Measurements from ENCODE around the gene TTR. TPM values are rescaled to one million over a fixed set of nuclear protein-coding genes. Genes with fewer than 3 reads are reported as not detected.

Gene TTR
- total RNA-seq, 2 experiments from 2014 or later = not detected

- Histone ChIP-seq H3K9me3 (ENCODE audit: control insufficient read depth in 1 of 2, insufficient read depth in 1 of 2, low read length in 2 of 2) (no peaks in the 10 kb centered on the region), H3K4me3 (ENCODE audit: low read length) (no peak overlapping the region), H3K27me3 (ENCODE audit: control insufficient read depth in 1 of 2, insufficient read depth in 2 of 2, low read length in 2 of 2) (peaks cover 0 to 4% of the 10 kb centered on the region in 2 experiments), H3K36me3 (ENCODE audit: insufficient read depth, low read length) (no peaks in the 10 kb centered on the region), H3K27ac (ENCODE audit: low read depth in 1 of 2, low read length in 2 of 2) (no peak overlapping the region), H3K4me1 (ENCODE audit: insufficient read depth, low read length) (peaks cover 4% of the 10 kb centered on the region)
- H3K36me3 Mint-ChIP-seq (ENCODE audit: low read depth) = no peaks in the 10 kb centered on the region
- POLR2A ChIA-PET = no interaction called here
- DNase-seq (no peak), ATAC-seq (ENCODE audit: poor library complexity) (no peak)
- H3K27ac Mint-ChIP-seq = no peak overlapping the region
- no peaks in the 10 kb centered on the region for H3K9me3 Mint-ChIP-seq
- CTCF ChIA-PET = no interaction called here
- no peaks in the 10 kb centered on the region for H3K4me1 Mint-ChIP-seq (ENCODE audit: low read depth)
- intact Hi-C loops (cut with DNase I, micrococcal nuclease) = no loop called here
- no peak overlapping the region for H3K4me3 Mint-ChIP-seq
- peaks cover 10% of the 10 kb centered on the region for H3K27me3 Mint-ChIP-seq
- TF ChIP-seq CTCF (IDR thresholded peaks at IDR 0.05) = no peak
Observed at GRCh38 chr18:31630549-31630948, 38.9 kb downstream of the TTR start.

GRCh38 chr18:31631526-31631925 is 39.8 kb downstream of the TTR start:
- Mint-ChIP-seq H3K9me3 (no peaks in the 10 kb centered on the region), H3K27ac (no peak overlapping the region), H3K4me3 (no peak overlapping the region), H3K36me3 (ENCODE audit: low read depth) (no peaks in the 10 kb centered on the region), H3K27me3 (peaks cover 10% of the 10 kb centered on the region), H3K4me1 (ENCODE audit: low read depth) (no peaks in the 10 kb centered on the region)
- Histone ChIP-seq H3K4me1 (ENCODE audit: insufficient read depth, low read length) (peaks cover 4% of the 10 kb centered on the region), H3K36me3 (ENCODE audit: insufficient read depth, low read length) (no peaks in the 10 kb centered on the region), H3K27ac (ENCODE audit: low read depth in 1 of 2, low read length in 2 of 2) (no peak overlapping the region), H3K9me3 (ENCODE audit: control insufficient read depth in 1 of 2, insufficient read depth in 1 of 2, low read length in 2 of 2) (no peaks in the 10 kb centered on the region), H3K4me3 (ENCODE audit: low read length) (no peak overlapping the region), H3K27me3 (ENCODE audit: control insufficient read depth in 1 of 2, insufficient read depth in 2 of 2, low read length in 2 of 2) (peaks cover 0 to 4% of the 10 kb centered on the region in 2 experiments)
- no peak for TF ChIP-seq CTCF (IDR thresholded peaks at IDR 0.05)
- CTCF ChIA-PET = no interaction called here
- no peak for ATAC-seq (ENCODE audit: poor library complexity)
- intact Hi-C loops (cut with DNase I, micrococcal nuclease) = no loop called here
- DNase-seq = no peak
- POLR2A ChIA-PET = no interaction called here

- POLR2A ChIA-PET = no interaction called here
- Histone ChIP-seq H3K9me3 (ENCODE audit: control insufficient read depth in 1 of 2, insufficient read depth in 1 of 2, low read length in 2 of 2) (no peaks in the 10 kb centered on the region), H3K36me3 (ENCODE audit: insufficient read depth, low read length) (no peaks in the 10 kb centered on the region), H3K4me3 (ENCODE audit: low read length) (no peak overlapping the region), H3K27me3 (ENCODE audit: control insufficient read depth in 1 of 2, insufficient read depth in 2 of 2, low read length in 2 of 2) (peaks cover 0 to 4% of the 10 kb centered on the region in 2 experiments), H3K27ac (ENCODE audit: low read depth in 1 of 2, low read length in 2 of 2) (no peak overlapping the region), H3K4me1 (ENCODE audit: insufficient read depth, low read length) (peaks cover 4% of the 10 kb centered on the region)
- TF ChIP-seq CTCF (IDR thresholded peaks at IDR 0.05) = no peak
- H3K36me3 Mint-ChIP-seq (ENCODE audit: low read depth) = no peaks in the 10 kb centered on the region
- no peak overlapping the region for H3K4me3 Mint-ChIP-seq
- H3K4me1 Mint-ChIP-seq (ENCODE audit: low read depth) = no peaks in the 10 kb centered on the region
- DNase-seq (no peak), ATAC-seq (ENCODE audit: poor library complexity) (no peak)
- no peaks in the 10 kb centered on the region for H3K9me3 Mint-ChIP-seq
- CTCF ChIA-PET = no interaction called here
- no peak overlapping the region for H3K27ac Mint-ChIP-seq
- H3K27me3 Mint-ChIP-seq = peaks cover 10% of the 10 kb centered on the region
- intact Hi-C loops (cut with DNase I, micrococcal nuclease) = no loop called here
Observed at GRCh38 chr18:31632356-31632755, 40.7 kb downstream of the TTR start.
